HL-60 (cell line): ENCODE results near the gene INHBE.

Source experiments
- DNase-seq, 2 experiments: peaks; one replicate each; pipeline ENCODE4 v3.0.0-alpha.2; 2010 to 2020; ENCODE audit warnings: low read depth in 1 of 2, low spot score in 1 of 2
- H3K27ac ChIP-seq: fragments of 250-450 bp; sonication (Bioruptor Pico); replicated peaks from 2 replicates; pipeline ENCODE4 v1.5.1; 2020; ENCODE audit warnings: mild to moderate bottlenecking, moderate library complexity
- H3K27me3 ChIP-seq: fragments of 250-450 bp; sonication (Bioruptor Pico); 2 replicates; pipeline ENCODE4 v1.5.1; 2021; ENCODE audit warnings: mild to moderate bottlenecking, moderate library complexity; ENCODE audit not compliant: insufficient read depth, poor library complexity, severe bottlenecking
- H3K4me3 ChIP-seq: replicated peaks from 2 replicates; pipeline ENCODE4 v1.5.1; 2011; ENCODE audit warnings: mild to moderate bottlenecking, control low read depth, low read length; ENCODE audit not compliant: insufficient read depth
- GABPA ChIP-seq: IDR thresholded peaks from 2 replicates; pipeline ENCODE4 v1.6.1; 2012; ENCODE audit warnings: low read depth
- POLR2AphosphoS5 ChIP-seq: IDR thresholded peaks from 2 replicates; pipeline ENCODE4 v1.6.1; 2012; ENCODE audit warnings: low read depth
- SPI1 ChIP-seq: IDR thresholded peaks from 2 replicates; pipeline ENCODE4 v1.6.1; 2012; ENCODE audit warnings: low read depth, mild to moderate bottlenecking, borderline replicate concordance
- TF ChIP-seq, protein P1 (sequence below): IDR thresholded peaks from one replicate; pipeline ENCODE4 v1.5.1; 2011; ENCODE audit warnings: low read length, control low read depth, inconsistent platforms; ENCODE audit not compliant: insufficient read depth
- TF ChIP-seq, protein P2 (sequence below): IDR thresholded peaks from 2 replicates; pipeline ENCODE4 v1.6.1; 2012; ENCODE audit warnings: low read depth; ENCODE audit not compliant: insufficient replicate concordance

Gene INHBE

DNA sequence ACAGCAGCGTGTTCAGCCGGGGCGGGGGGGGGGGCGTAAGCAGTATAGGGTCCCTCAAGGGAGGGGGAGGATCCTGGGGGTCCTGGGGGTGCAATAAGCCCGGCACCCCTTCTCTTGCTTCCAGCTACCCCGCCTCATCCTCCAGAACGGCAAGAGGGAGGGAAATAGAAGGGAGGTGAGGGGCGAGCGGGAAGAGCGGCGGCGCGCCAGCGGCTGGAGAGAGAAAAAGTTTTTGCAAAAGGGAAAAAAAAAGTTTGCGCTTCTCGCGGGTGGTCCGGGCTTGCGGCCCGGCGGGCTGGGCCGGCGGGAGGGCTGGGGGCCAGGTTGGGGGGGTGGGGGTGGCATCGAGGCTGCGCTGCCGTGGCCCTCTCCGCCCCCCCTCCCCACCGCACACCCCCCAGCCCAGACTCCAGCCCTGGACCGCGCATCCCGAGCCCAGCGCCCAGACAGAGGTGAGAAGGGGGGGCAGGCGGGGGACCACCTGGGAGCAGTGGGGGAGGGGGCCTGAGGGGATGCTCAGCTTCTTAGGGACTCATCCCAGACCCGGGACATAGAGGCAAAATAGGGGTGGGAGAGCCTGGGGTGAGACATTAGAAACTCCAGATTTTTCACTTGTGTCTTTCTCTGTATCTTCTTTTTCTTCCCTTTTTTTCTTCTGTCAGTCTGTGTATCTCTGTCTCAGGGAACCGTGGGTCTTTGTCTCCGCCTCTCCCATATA is 4.8 kb downstream of the INHBE start, which contains the start of gene GLI1:
GLI1 (plus strand) TSS at position 36 of the 718 bp plus-strand sequence. CDS start 3,907 bp downstream, outside the sequence.
- H3K4me3 ChIP-seq: peak within 1 kb of the TSS; percentile 60
- TF ChIP-seq GABPA (no peak), POLR2AphosphoS5 (no peak), SPI1 (no peak)
- TF ChIP-seq, protein P1, sequence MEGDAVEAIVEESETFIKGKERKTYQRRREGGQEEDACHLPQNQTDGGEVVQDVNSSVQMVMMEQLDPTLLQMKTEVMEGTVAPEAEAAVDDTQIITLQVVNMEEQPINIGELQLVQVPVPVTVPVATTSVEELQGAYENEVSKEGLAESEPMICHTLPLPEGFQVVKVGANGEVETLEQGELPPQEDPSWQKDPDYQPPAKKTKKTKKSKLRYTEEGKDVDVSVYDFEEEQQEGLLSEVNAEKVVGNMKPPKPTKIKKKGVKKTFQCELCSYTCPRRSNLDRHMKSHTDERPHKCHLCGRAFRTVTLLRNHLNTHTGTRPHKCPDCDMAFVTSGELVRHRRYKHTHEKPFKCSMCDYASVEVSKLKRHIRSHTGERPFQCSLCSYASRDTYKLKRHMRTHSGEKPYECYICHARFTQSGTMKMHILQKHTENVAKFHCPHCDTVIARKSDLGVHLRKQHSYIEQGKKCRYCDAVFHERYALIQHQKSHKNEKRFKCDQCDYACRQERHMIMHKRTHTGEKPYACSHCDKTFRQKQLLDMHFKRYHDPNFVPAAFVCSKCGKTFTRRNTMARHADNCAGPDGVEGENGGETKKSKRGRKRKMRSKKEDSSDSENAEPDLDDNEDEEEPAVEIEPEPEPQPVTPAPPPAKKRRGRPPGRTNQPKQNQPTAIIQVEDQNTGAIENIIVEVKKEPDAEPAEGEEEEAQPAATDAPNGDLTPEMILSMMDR: no peak
- TF ChIP-seq, protein P2, sequence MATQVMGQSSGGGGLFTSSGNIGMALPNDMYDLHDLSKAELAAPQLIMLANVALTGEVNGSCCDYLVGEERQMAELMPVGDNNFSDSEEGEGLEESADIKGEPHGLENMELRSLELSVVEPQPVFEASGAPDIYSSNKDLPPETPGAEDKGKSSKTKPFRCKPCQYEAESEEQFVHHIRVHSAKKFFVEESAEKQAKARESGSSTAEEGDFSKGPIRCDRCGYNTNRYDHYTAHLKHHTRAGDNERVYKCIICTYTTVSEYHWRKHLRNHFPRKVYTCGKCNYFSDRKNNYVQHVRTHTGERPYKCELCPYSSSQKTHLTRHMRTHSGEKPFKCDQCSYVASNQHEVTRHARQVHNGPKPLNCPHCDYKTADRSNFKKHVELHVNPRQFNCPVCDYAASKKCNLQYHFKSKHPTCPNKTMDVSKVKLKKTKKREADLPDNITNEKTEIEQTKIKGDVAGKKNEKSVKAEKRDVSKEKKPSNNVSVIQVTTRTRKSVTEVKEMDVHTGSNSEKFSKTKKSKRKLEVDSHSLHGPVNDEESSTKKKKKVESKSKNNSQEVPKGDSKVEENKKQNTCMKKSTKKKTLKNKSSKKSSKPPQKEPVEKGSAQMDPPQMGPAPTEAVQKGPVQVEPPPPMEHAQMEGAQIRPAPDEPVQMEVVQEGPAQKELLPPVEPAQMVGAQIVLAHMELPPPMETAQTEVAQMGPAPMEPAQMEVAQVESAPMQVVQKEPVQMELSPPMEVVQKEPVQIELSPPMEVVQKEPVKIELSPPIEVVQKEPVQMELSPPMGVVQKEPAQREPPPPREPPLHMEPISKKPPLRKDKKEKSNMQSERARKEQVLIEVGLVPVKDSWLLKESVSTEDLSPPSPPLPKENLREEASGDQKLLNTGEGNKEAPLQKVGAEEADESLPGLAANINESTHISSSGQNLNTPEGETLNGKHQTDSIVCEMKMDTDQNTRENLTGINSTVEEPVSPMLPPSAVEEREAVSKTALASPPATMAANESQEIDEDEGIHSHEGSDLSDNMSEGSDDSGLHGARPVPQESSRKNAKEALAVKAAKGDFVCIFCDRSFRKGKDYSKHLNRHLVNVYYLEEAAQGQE: no peak
- peaks cover 17% of the 10 kb centered on the region for H3K27me3 ChIP-seq
- H3K27ac ChIP-seq: no peak within 1 kb of the TSS
- DNase-seq: no peak

DNA sequence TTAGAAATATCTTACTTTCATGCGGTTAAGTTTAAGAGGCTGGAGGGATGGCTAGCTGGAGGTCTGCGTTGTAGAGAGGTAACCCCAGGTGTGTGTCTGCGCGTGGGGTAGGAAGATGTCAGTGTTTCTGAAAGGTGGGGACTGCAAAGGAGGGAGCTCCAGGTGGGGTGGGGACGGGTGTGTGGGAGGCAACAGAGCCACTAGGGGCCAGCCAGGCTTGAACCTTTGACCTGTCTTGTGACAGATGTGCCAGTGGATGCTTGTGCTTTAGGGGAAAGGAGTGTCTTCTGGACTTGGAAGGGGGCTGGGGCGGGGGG is 5.3 kb downstream of the INHBE start:
- TF ChIP-seq SPI1: no peak
- no peak for DNase-seq
- Histone ChIP-seq H3K27ac (no peak overlapping the region), H3K27me3 (peaks cover 17% of the 10 kb centered on the region), H3K4me3 (no peak overlapping the region)

DNA sequence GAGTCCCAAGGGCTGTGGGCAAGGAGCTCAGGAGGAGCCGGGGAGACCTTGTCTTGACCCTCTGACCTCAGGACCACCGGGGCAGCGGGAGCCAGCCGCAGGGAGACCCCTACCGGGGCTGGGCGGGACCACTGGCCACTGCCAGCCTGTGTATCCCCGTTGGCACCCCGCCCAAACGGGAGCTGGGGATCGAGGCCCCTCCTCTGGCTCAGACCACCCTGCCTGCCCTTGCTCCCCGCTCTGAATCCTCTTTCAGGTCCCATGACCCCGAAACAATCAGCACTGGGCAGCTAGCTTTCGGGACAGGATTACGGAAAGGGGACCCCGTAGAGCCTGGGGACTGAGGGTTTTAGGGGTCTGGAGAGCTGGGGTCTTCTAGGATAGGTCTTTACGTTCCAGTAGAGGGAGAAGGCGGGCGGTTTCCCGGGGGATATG is 5.8 kb downstream of the INHBE start:
- H3K27me3 ChIP-seq: peaks cover 17% of the 10 kb centered on the region
- H3K27ac ChIP-seq: no peak overlapping the region
- H3K4me3 ChIP-seq: no peak overlapping the region
- TF ChIP-seq, protein P2: no peak
- TF ChIP-seq POLR2AphosphoS5: no peak
- no peak for TF ChIP-seq GABPA
- TF ChIP-seq, protein P1: no peak
- TF ChIP-seq SPI1: no peak
- no peak for DNase-seq

DNA sequence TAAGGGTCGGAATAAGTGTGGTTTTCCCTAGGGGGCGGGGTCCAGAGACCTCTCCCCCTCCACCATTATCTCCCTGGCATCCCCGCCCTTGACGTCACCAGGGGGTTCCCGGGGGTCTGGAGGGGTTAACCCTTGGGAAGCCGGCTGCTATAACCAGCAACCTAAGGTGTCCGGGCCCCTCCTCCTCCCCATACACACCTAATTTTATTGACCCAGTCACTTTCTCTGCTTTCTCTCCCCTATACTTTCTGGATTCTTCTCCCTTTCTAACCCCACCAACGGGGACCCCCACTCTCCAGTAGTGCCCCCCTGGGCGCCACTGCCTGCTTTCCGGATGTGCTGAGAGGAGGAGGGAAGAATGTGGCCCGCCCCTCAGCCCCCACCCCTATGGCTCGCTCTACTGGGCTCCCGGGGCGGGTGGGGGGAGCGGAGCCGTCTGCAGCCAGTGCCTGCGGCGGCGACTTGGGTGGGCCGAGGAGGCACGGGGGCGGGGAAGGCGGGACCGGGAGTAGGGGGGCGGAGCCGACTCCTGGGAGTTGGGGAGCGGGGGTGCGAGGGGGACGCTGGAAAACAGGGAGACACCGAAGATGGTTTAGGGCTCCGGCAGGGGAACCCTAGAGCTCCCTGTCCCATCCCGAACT is 6.3 kb downstream of the INHBE start:
- TF ChIP-seq, protein P2: no peak
- TF ChIP-seq GABPA (no peak), POLR2AphosphoS5 (no peak), SPI1 (no peak)
- TF ChIP-seq, protein P1: no peak
- H3K27me3 ChIP-seq: peaks cover 17% of the 10 kb centered on the region
- no peak overlapping the region for H3K27ac ChIP-seq
- H3K4me3 ChIP-seq: peak overlapping the region; percentile 39
- no peak for DNase-seq
